Keratinocyte (primary cell): ENCODE measurements around the gene P2RY13.

Experiments
- EZH2 ChIP-seq: IDR thresholded peaks from one replicate; pipeline ENCODE4 v1.6.1; 2012; ENCODE audit warnings: inconsistent platforms, mild to moderate bottlenecking, low read length, moderate library complexity
- TF ChIP-seq, protein P1 (sequence below), 3 experiments: IDR thresholded peaks in 1 of 3; conservative IDR thresholded peaks in 1 of 3; optimal IDR thresholded peaks in 1 of 3; 2 replicates in 2 of 3; 3 replicates in 1 of 3; pipeline versions ENCODE3 to v1.5.1; 2011; ENCODE audit warnings: low read length in 3 of 3, mild to moderate bottlenecking in 3 of 3, moderate library complexity in 2 of 3, control low read depth in 1 of 3, inconsistent platforms in 1 of 3; ENCODE audit not compliant: insufficient read depth in 2 of 3; ENCODE audit errors: extremely low read depth in 1 of 3

DNA sequence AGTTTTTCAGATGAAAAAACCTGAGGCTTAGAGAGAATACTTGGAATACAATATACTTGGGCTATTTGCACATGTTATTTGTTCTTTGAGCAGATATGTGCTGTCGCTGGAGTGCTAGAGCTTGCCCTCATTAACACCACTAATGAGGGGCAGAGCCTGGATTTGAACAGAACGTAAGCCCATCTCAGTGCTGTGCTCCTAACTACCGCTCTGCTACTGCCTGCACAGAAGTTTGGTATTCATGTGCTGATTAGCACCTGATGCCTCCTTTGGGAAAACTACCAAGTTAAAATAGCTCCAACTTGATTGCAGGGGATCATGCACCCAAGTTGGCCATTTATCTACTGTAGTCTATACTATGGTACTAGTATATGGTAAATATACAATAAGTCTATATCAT lies 16.4 kb downstream of the P2RY13 start:
- TF ChIP-seq, protein P1, sequence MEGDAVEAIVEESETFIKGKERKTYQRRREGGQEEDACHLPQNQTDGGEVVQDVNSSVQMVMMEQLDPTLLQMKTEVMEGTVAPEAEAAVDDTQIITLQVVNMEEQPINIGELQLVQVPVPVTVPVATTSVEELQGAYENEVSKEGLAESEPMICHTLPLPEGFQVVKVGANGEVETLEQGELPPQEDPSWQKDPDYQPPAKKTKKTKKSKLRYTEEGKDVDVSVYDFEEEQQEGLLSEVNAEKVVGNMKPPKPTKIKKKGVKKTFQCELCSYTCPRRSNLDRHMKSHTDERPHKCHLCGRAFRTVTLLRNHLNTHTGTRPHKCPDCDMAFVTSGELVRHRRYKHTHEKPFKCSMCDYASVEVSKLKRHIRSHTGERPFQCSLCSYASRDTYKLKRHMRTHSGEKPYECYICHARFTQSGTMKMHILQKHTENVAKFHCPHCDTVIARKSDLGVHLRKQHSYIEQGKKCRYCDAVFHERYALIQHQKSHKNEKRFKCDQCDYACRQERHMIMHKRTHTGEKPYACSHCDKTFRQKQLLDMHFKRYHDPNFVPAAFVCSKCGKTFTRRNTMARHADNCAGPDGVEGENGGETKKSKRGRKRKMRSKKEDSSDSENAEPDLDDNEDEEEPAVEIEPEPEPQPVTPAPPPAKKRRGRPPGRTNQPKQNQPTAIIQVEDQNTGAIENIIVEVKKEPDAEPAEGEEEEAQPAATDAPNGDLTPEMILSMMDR (optimal IDR thresholded peaks at IDR 0.05 in 1 of 3, IDR thresholded peaks at IDR 0.05 in 1 of 3, conservative IDR thresholded peaks at IDR 0.05 in 1 of 3; ENCODE audit: extremely low read depth in 1 of 3, insufficient read depth in 2 of 3, low read length in 3 of 3), result no peak
- TF ChIP-seq EZH2, result no peak
